Fibroblast of upper back skin (primary cell): ENCODE results near the gene CLSTN2.

Source experiments
- DNase-seq: peaks from one replicate; pipeline ENCODE4 v3.0.0-alpha.2; 2013

The CLSTN2 gene

DNA sequence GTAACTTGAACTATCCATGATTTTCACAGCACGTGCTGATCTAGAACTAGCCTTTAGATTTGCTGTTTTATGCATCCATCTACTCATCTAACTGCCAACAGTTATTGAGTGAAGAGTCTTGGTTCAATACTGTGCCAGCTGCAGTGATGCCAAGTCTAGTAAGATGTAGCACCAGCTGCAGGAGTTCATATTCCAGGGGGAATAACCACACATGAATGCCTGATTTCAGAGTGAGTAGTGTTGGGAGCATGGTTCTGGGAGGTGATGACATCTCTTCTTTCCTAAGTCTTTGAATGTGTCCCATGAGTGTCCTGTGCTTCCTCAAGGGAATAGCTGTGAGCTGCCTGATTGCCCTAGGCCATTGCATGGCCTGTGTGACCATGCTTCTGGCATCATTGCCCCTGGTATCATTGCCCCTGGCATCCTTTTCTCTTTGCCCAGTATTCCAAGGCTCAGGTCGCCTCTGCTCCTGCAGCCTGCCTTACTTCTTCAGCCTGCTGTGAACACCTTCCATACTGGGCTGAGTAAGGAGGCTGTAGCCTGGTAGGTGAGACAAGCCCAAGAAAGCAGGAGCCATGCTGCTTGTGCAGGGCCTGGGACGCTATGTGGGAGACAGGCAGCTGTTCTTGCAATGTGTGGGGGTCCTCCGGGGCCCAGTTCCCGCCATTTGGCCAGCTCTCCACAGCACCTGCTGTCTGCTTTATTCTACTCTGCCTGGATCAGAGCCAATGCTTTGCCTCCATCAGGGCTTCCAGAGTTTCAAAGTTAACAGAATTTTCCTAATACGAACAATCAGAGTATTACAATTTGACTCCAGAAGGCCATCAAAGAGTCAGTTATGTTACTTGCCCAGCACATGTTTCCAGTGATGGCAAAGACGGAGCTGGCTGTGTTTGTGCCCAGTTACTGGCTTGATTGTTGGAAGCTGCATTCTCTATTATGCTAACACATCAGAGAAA, 73.2 kb downstream of the CLSTN2 start:
- no peak for DNase-seq

- DNase-seq = no peak
These were observed 75.4 kb downstream of the CLSTN2 start for GRCh38 chr3:140010391-140010790.

- no peak for DNase-seq
These were observed 76.1 kb downstream of the CLSTN2 start for GRCh38 chr3:140011086-140011485.

GRCh38 chr3:140011611-140012277, 76.8 kb downstream of the CLSTN2 start:
- no peak for DNase-seq

DNA sequence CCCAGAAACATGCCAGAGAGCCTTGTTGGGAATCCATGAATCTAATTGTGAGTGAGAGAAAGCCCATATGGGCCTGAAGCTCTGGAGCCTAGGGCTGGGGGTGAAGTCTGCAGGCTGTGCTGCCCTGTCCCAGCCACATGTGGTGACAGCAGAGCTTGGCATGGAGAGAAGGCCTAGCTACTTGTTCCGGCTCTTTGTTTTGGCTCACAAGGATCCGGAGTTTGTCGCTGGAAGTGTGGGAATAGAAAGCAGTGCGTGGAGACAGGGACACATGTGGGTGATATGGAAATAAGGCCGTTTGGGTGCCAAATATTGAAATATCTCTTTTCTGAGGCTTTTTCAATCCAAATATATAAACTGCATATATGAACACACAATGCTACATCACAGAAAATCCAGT, 78.2 kb downstream of the CLSTN2 start:
- no peak for DNase-seq

DNA sequence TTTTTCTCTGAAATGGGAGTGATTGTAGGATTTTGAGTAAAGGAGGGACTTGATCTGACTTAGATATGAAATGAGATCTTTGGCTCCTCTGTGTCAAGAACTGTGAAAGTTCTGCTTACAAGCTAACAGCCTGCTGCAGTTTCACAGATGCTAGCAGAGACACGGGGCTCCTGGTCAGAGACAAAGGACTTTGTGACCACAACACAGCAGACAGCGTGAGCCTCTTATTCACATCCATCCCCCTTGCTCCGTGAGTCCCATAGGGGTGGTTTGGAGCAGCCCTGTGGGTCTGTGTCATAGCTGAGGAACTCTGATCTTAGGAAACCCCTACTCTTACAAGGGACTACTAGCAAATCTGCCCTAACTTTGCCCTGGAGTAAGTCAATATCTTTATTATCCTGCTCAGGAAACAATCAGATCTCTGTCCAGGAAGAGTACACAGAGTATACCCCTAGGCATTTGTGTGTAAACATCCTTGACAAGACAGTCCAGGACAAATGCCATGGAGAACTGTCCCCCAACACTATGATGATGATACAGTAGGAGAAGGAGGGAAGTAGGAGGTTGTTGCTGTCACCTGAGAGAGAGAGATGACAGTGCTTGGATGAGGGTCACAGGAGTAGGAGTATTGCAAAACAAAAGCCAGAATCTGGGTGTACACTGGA, 80.0 kb downstream of the CLSTN2 start:
- DNase-seq = no peak

GRCh38 chr3:140015741-140016140, 80.8 kb downstream of the CLSTN2 start:
- DNase-seq = no peak

GRCh38 chr3:140018556-140018955, 83.6 kb downstream of the CLSTN2 start:
- no peak for DNase-seq

GRCh38 chr3:140019946-140020345, 85.0 kb downstream of the CLSTN2 start:
- DNase-seq = no peak

- DNase-seq = no peak
These were observed 85.6 kb downstream of the CLSTN2 start for GRCh38 chr3:140020541-140020940.

DNA sequence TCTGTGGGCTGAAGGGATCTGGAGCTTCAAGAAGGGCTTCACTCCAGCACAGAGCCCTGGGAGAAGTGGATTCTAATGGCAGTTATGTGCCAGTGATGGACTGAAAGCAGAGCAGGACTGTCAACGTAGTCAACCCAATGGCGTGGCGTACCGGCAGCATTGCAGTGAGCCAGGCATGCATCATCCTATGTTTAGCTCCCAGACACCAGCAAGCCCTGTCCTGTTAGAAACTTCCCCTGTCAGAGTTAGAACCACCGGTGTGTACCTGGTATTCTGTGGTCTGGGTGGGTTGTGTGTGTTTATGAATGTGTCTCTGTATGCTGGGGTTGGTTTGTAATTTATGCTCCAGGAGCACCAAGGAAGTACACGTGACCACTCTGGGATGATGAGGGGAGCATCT, 86.3 kb downstream of the CLSTN2 start:
- no peak for DNase-seq

- no peak for DNase-seq
These were observed 87.2 kb downstream of the CLSTN2 start for GRCh38 chr3:140022066-140022770.

DNA sequence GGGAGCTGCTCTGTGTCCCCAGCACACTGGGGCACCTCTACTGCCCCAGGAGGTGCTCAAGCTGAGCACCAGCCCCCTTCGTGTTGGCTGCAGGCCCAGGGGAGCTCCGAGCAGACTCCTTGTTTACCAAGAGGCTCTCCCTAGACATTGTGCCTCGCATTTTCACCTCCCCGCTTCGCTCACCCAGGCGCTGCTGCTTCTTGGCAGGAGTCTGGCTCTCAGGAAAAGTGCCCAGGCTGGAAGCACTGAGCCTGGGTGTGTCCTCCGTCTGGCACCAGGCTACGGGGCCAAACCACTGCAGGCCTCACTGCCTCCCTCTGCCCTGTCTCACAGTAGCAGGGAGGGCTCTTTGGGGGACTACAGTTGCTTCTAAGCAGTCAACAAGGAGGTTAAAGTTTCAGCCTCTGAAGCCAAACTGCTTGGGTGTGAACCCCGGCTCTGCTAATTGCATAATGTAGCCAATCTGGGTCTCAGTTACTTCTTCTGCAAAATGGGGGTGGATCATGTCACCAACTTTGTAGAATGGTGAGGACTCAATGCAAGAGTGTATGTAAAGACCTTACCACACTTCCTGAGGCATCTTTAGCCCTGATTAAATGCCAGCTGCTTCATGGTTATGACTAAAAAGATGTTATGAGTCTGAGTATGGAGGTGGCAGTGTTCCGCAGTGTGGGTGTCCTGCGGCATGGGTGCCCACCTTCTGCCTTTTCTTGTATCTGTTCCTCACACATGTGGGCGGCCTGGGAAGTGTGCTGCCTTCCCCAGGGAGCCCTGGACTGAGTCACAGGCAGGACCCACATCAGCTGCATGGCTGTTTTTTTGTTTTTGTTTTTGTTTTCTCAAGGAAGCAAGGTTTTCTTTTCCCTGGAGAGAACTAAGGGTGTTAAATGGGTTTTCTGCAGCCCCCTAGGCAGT, 88.9 kb downstream of the CLSTN2 start:
- DNase-seq = no peak

DNA sequence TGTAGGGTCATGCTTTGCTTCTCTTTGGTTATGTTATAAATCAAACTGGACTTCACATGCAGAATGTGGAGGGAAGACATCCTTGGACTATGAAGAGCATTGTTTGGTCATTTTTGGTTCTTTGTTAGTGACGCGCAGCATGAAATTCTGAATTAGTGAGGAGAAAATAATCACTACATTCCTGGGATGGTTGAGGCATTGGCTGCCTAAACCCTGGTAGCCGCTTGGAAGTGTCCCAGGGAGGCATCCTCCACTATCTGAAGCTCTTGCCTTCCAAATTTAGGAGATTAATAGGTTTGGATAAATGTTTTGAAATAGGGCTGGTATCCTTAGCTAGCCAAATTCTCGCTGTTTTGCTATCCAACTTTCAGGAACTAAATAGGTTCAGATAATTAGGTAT, 96.2 kb downstream of the CLSTN2 start:
- no peak for DNase-seq

GRCh38 chr3:140034058-140034457, 99.1 kb downstream of the CLSTN2 start:
- DNase-seq = no peak

GRCh38 chr3:140035871-140036270, 100.9 kb downstream of the CLSTN2 start:
- DNase-seq = no peak

DNA sequence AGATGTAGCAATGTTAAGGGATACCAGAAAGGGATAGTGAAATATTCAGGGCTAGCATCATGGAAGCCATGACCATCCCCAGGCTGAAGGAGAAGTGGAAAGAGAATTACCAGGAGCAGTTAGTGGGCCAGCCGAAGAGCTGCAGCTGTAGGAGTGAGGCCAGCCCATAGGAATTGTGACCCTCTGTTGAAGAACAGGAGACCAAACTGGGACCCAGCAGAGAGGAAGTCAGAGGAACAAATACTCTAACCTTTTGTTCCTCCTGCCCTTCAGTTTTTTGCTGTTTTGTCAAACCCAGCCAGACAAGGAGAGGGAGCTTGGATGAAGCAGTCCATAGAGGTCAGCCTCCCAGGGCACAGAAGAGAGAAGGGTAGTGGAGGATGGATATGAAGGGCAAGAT, 115.4 kb downstream of the CLSTN2 start:
- DNase-seq = no peak

DNA sequence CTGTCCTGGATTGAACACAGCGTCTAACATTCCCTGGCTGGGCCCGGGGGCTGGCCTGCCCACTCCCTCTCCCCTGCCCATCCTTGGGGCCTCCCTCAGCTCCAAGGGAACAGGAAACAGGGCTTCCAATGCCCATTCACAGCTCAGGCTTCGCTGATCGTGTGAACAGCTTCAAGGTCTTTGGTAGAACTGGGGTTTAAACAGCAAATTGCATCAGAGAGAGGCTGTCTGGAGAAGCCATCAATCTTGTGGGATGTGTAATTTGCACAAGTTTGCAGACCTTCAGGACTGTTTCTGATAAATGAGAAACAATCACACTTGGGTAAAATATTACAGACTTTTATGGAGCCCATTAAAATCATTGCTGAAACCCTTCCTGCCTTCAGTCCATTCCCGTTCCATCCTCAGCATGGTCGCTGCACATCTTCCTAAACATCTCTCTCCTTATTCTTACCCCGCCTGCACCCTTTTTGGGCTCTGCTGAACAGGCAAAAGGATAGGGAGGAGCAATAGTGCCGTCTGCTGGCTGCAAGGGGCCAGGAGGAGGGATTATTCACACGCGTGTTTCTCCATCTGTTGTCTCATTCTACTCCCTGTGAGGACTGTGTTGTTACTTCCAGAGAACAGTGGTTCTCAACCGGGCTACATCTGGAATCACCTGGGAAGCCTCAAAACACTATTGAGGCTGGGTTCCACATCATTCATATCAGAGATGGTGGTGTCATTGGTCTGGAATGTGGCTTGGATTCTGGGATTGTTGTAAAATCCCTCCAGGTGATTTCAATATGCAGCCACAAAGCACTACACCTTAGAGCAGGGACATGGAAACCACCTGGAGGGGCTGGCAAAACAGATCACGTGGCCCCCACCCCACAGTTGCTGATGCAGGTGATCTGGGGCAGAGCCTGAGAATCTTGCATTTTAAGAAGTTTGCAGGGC, 116.3 kb downstream of the CLSTN2 start:
- no peak for DNase-seq

DNA sequence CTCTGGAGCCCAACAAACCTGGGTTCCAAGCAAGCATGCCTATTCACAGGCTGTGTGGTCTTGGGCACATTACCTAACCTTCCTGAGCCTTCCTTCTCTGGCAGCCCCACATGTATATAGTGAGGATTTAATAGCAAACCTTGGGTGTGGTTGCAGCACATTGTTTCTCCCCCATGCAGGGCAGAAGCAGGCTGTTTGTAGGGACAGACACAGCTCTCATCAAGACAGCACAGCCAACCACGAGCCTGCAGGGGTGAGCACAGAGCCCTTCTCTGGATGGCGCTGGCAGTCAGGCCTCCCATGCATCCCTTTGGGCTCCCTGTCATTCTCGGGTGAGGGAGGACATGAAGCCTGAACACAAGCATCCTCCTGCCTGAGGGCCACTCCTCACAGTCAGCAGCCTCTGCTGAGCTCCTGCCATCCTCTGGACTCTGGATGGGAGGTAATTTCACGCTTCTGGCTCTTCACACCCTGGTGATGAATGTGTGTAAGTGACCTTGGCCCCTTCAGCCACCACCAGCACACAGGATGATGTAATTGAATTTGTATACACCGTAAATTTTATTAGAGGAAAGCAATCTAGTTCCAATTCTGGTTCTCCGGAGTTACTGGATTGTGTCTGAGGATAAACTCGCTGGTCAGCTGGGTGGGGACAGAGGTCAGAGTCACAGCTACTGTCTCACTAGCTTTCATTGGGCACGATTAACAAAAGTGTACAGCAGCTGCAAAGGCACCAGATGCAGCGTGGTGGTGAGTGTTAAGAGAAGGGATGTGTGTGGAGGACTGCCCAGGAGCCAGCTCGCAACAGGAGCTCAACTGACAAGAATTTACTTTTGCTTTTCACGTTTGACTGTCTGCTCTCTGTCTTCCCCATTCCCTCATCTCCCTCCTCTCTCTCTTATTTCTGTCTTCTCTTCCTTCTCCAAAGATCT, 118.1 kb downstream of the CLSTN2 start:
- no peak for DNase-seq

DNA sequence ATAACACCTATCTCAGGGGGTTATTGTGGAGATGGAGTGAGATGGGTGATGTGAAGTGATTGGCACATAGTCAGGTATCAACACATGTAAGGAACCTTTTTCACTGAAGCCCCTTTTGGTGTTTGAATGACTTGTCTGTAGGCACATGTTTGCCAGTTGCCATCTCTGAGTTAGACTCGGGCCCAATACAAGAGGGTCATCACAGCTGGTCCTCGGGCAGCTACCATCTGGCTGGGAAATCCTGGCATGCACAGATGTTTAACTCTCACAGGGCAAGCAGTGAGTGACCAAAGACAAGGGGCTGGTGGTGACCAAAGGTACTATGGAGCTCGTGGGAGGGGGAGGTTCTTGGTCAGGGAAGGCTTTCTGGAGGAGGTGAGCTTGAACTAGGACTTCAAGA, 118.8 kb downstream of the CLSTN2 start:
- no peak for DNase-seq
